HepG2 (cell line): ENCODE results near the gene RNU1-2. TPM values are rescaled to one million over a fixed set of nuclear protein-coding genes. Genes with fewer than 3 reads are reported as not detected.
A peak's percentile ranks its signal among the peaks of the same experiment; 100 is the strongest.

Source experiments
- ARID5B ChIP-seq: IDR thresholded peaks from 2 replicates; pipeline ENCODE4 v1.4.0; 2020; ENCODE audit warnings: mild to moderate bottlenecking, missing genetic modification reagents
- ATF4 ChIP-seq, 2 experiments: fragments of 450-650 bp in 1 of 2; sonication (generic) in 1 of 2; formaldehyde crosslinking; IDR thresholded peaks; 2 replicates each; pipeline versions ENCODE4 v1.5.0 to v1.8.0; 2020 to 2022; ENCODE audit warnings: mild to moderate bottlenecking in 1 of 2, missing genetic modification reagents in 1 of 2
- GTF2F1 ChIP-seq: fragments of 150-350 bp; IDR thresholded peaks from 2 replicates; pipeline ENCODE4 v1.6.1; 2014; ENCODE audit warnings: low read length
- HINFP ChIP-seq: sonication (generic); formaldehyde crosslinking; IDR thresholded peaks from 2 replicates; pipeline ENCODE4 v1.4.0; 2020; ENCODE audit warnings: low read depth, mild to moderate bottlenecking, missing genetic modification reagents
- JARID2 ChIP-seq: sonication (generic); formaldehyde crosslinking; IDR thresholded peaks from 2 replicates; pipeline ENCODE4 v1.8.1; 2023; ENCODE audit warnings: missing genetic modification reagents, inconsistent platforms; ENCODE audit not compliant: insufficient replicate concordance
- MAZ ChIP-seq, 2 experiments: sonication (generic) in 1 of 2; formaldehyde crosslinking in 1 of 2; IDR thresholded peaks; 2 replicates each; pipeline versions ENCODE4 v1.5.0 to v1.6.1; 2012 to 2020; ENCODE audit warnings: low read depth in 2 of 2, mild to moderate bottlenecking in 2 of 2, borderline replicate concordance in 1 of 2, improper control_type of control experiment in 1 of 2, low read length in 1 of 2, missing genetic modification reagents in 1 of 2, moderate library complexity in 1 of 2
- PHF21A ChIP-seq: sonication (generic); formaldehyde crosslinking; IDR thresholded peaks from 2 replicates; pipeline ENCODE4 v1.5.0; 2020; ENCODE audit warnings: mild to moderate bottlenecking, missing genetic modification reagents
- RXRA ChIP-seq: sonication (generic); formaldehyde crosslinking; IDR thresholded peaks from 2 replicates; pipeline ENCODE4 v1.5.1; 2020; ENCODE audit warnings: missing genetic modification reagents
- SNAPC4 ChIP-seq: sonication (generic); formaldehyde crosslinking; IDR thresholded peaks from 2 replicates; pipeline ENCODE4 v1.4.0; 2020; ENCODE audit warnings: mild to moderate bottlenecking, missing genetic modification reagents
- SP4 ChIP-seq: sonication (generic); formaldehyde crosslinking; IDR thresholded peaks from 2 replicates; pipeline ENCODE4 v1.8.1; 2023; ENCODE audit warnings: mild to moderate bottlenecking, missing genetic modification reagents
- TCF7L2 ChIP-seq: IDR thresholded peaks from 2 replicates; pipeline ENCODE4 v1.6.1; 2011; ENCODE audit warnings: mild to moderate bottlenecking, low read depth, low read length, moderate library complexity
- XRCC5 ChIP-seq: fragments of 200-400 bp; formaldehyde crosslinking; optimal IDR thresholded peaks from 2 replicates; pipeline ENCODE3; 2017; ENCODE audit warnings: mild to moderate bottlenecking, low read length
- YY1 ChIP-seq: IDR thresholded peaks from 2 replicates; pipeline ENCODE4 v1.6.1; 2011; ENCODE audit warnings: low read length, low read depth, moderate library complexity, mild to moderate bottlenecking; ENCODE audit not compliant: insufficient read depth, insufficient replicate concordance
- ZEB1 ChIP-seq: IDR thresholded peaks from 2 replicates; pipeline ENCODE4 v1.6.1; 2012; ENCODE audit warnings: mild to moderate bottlenecking, low read depth, inconsistent platforms; ENCODE audit not compliant: insufficient replicate concordance
- ZKSCAN1 ChIP-seq: fragments of 150-350 bp; IDR thresholded peaks from 2 replicates; pipeline ENCODE4 v1.6.1; 2014; ENCODE audit warnings: low read length
- ZNF160 ChIP-seq: sonication (generic); formaldehyde crosslinking; IDR thresholded peaks from 2 replicates; pipeline ENCODE4 v1.8.0; 2022; ENCODE audit warnings: mild to moderate bottlenecking, inconsistent platforms, missing genetic modification reagents
- polyA plus RNA-seq, 8 experiments: library from polyadenylated mRNA; depleted of rRNA in 3 of 8; stranded (reverse) in 7 of 8; unstranded in 1 of 8; fragments of >200 nt; fragmentation: Illumina TruSeq in 4 of 8; extraction: Trizol in 4 of 8; gene quantifications; 2 replicates each; pipeline versions ENCODE4 v1.2.1 to v1.2.3, GENCODE V29; 2011 to 2016; ENCODE audit warnings: low read depth in 4 of 8, missing spikeins in 1 of 8, mixed read lengths in 1 of 8; ENCODE audit not compliant: insufficient read depth in 1 of 8
- total RNA-seq, 5 experiments: library from RNA; depleted of rRNA; stranded (reverse); fragments of >200 nt; fragmentation: Illumina TruSeq; extraction: Trizol; gene quantifications; 2 replicates each; pipeline ENCODE4 v1.2.3, GENCODE V29; 2016; ENCODE audit warnings: low read depth in 1 of 5

Gene RNU1-2
- total and polyA plus RNA-seq, 2 of the 13 experiments (the other 11 are each of a cell fraction or from before 2014, with no cell fraction given): under 0.01 to 11,018 TPM

GRCh38 chr1:16905110-16905867, 9.5 kb downstream of the RNU1-2 start (continued):
- TF ChIP-seq JARID2 (CRISPR knock-in tag) (no peak), ZKSCAN1 (peak; percentile 60; the same call in 1 of the 2 replicates), XRCC5 (no peak), ZEB1 (no peak), PHF21A (CRISPR knock-in tag) (peak; percentile 54; the same call in 1 of the 2 replicates), HINFP (CRISPR knock-in tag) (0 out of 2 replicates have a peak, but pooled peaks have one; percentile 33), TCF7L2 (no peak), ATF4 (CRISPR knock-in tag; IDR thresholded peaks at IDR 0.05) (peak; percentile 33 to 95), MAZ (IDR thresholded peaks at IDR 0.05; ENCODE audit: borderline replicate concordance, low read depth, low read length) (no peak), MAZ (CRISPR knock-in tag; IDR thresholded peaks at IDR 0.05; ENCODE audit: low read depth) (peak; percentile 72; the same call in 1 of the 2 replicates), SP4 (CRISPR knock-in tag) (peak; percentile 60; the same call in 1 of the 2 replicates), SNAPC4 (CRISPR knock-in tag) (peak; percentile 100), RXRA (CRISPR knock-in tag) (no peak; the same call in 1 of the 2 replicates), ZNF160 (CRISPR knock-in tag) (peak; percentile 41; the same call in 1 of the 2 replicates), GTF2F1 (peak; percentile 100), YY1 (peak; percentile 58), ARID5B (CRISPR knock-in tag) (0 out of 2 replicates have a peak, but pooled peaks have one; percentile 18)
